CD4-positive, alpha-beta T cell treated with Interleukin-21 for 1 hour (primary cell): ENCODE data around the gene FBXW4.

Experiments
- DNase-seq: peaks from one replicate; pipeline ENCODE4 v3.0.0-alpha.2; 2020

Gene FBXW4

DNA sequence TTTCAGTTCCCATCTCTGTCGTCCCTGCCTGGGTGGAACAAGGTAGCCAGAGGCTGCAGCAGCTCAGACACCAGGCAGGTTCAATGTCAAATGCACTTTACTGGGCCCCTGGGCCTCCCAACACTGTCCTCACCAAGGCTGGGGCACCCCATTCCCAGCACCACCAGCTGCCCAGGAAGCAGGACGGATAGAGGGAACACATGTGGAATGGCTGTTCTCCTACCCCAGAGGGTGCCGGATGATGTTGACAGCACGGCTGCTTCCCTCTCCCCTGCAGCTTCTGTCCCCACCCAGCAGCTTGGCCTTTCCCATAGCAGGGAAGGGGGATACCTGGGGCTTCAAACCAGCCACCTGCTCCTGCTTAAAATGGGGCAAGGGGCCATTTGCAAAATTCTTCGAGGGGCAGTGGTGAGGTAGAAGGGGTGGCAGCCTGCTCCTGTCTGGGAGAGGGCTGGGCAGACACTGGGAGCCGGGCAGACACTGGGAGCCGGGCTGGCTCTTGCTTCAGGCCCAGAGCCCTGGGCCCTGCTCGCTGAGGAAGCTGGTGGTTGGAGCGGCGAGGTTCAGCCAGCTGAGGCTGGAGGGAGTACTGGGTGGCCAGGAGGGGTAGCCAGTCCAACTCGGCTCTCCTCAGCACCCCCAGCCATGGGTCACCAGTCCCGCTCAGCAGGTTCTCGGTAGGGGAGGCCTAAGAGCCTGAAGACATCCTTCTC lies 116.0 kb downstream of the FBXW4 start:
- no peak for DNase-seq

- no peak for DNase-seq
These were observed 116.8 kb downstream of the FBXW4 start for GRCh38 chr10:101578192-101578591.

DNA sequence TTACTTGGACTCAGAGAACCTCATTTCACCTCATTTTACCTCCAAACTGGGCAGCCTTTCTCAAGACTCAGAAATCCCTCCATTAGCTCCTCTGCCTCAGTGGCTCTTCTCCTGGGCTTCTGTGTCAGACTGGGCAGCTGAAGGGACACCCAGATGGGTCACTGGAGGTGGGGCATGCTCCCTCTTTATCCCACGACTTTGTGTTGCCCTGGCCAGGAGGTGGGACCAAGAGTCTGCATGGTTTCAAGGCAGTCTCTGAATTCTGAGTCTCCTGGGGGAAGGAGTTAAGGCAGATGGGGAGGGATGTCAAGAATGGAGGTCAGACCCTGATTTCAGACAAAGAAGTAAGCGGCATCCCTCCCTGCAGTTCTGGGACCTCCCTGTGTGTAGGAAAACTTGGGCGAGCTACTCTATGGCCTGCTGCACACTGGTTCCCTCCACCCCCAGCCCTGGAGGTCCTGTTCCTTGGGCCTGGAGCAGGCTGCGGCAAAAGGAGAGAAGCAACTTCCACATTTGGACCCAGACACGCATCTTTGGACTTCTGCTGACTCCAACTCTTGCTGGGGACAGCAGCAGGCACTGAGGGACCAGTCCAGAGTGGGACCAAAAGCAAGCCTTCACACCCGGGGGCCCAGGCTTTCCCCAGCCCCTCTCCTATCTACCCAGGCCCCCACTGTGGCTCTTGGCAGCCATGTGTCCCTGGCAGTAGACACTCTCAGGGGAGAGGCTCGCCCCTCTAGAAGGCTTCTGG lies 117.7 kb downstream of the FBXW4 start:
- no peak for DNase-seq

- no peak for DNase-seq
These were observed 118.6 kb downstream of the FBXW4 start for GRCh38 chr10:101576211-101576863.

DNA sequence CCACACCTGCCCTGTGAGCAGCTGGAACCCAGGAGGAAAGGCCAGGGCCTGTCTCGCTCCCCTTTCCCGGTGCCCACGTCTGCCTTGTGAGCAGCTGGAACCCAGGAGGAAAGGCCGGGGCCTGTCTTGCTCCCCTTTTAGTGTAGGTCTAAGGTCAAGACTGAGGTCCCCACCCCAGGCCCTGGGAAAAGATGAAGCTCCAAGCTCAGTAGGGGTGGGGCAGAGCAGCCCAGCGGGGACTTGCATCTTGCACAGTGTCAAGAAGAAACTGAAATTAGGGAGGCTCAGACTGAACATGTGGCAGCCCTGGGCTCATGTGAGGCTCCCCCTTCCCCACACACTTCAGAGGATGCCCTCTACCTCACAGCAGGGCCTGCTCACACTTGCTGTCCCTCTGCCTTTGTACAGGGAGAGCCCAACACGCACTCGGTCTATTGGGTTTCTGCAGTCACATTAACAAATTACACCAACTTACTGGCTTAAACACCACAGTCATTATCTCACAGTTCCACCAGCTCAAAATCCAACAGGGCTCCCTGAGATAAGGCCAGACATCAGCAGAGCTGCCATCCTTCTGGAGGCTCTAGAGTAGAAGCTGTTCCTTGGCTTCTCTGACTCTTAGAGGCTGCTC lies 119.3 kb downstream of the FBXW4 start:
- no peak for DNase-seq

DNA sequence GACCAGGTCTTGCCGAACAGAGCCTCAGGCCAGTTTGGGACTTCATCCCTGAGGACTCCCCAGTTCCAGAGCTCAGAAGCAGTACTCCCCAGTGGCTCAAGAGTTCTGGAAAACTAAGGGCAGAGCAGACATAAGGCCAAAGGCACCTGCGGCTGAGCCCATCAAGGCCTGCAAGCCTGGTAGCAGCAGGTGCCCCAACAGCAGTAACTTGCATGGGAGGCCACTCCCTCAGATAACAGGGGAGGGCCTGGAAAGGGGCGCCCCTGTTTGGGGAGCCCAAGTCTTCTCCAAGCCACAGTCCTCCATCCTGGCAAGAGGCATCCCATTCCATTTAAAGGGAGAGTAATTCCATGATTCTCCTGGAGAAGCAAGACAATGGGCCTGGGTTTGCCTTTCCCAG lies 119.9 kb downstream of the FBXW4 start:
- DNase-seq = no peak

- no peak for DNase-seq
These were observed 120.9 kb downstream of the FBXW4 start for GRCh38 chr10:101573885-101574753.

- no peak for DNase-seq
These were observed 122.2 kb downstream of the FBXW4 start for GRCh38 chr10:101572785-101573184.

GRCh38 chr10:101572126-101572525 lies 122.8 kb downstream of the FBXW4 start:
- no peak for DNase-seq

DNA sequence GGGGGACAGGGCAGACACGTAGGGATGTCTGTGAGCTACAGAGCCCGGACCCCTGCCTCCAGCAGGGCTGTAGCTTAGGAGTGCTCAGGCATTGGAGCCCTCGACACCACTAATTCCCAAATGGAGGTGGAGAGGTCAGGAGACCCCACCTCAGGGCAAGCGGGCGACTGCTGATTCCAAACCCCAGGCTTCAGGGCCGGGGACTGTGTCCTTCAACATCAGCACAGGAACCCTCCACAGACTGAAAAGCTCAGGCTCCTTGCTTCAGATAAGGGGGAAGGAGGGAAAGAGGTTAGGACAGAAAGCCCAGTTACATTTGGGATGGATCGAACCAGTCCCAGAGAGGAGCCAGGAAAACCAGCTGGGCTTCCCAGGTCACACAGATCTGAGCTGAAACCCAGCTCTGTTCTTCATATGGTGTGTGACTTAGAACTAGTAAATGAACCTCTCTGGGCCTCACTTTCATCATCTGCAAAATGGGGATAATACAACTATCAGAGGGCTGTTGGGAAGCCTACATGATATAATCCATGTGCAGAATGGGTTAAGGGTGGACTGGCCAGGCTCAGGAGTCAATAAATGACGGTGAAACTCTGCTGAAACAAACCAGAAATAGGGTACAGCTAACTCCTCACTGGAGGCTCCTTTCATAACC lies 123.6 kb downstream of the FBXW4 start:
- no peak for DNase-seq

DNA sequence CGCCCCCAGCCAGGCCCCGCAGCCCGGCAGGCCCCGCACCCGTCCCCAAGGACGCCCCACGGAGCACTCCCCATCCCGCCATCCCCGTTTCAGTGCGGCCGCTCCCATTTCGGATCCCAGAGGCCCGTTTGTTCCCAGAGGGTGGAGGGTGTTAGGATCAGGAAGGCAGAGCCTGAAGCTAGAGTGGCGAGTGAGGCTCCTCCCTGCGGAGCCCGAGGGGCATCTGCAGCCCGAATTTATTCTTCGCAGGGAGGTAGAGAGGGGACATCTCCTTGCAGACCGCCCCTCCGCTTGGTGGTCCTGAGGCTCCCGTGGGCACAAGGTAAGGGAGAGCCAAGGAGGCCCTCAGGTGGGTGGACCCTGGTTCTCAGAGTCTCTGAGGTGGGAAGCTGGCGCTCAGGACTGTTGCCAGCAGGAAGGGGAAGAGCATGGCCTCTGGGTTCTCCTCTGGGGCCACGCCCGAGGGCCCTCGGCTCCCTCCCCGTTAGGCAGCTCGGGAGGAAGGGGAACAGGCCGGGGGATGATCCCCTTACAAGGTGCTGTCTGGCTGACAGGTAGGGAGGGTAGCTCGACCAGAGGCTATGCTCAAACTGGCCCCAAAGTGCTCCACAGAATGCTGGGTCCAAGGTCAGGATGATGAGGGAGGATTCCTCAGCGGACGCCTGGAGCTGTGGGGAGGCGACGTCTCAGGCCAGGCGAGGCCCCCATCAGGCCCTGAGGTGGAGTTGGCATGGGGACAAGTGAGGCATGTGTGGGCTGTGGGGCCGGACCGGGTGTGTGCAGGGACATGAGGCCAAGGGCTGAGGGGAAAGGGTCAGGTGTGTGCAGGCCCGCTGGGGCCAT lies 124.3 kb downstream of the FBXW4 start:
- DNase-seq = no peak

GRCh38 chr10:101569622-101570427 lies 125.1 kb downstream of the FBXW4 start:
- DNase-seq = peak; percentile 75

DNA sequence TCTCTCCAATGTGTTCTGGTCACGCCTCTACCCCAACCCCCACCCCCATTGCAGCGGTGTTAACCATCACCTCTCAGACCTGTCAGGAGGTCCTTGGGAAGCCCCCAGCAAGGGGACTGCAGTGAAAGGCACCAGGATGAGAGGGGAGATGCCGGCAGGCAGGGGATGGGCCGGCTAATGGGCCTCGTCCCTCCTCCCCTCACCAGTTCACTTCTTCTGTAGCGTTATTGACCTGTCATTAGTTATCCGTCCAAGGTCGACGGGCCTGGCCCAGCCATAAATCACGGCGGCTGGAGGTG lies 125.7 kb downstream of the FBXW4 start:
- DNase-seq = no peak

- DNase-seq = no peak
These were observed 126.8 kb downstream of the FBXW4 start for GRCh38 chr10:101568054-101568745.

DNA sequence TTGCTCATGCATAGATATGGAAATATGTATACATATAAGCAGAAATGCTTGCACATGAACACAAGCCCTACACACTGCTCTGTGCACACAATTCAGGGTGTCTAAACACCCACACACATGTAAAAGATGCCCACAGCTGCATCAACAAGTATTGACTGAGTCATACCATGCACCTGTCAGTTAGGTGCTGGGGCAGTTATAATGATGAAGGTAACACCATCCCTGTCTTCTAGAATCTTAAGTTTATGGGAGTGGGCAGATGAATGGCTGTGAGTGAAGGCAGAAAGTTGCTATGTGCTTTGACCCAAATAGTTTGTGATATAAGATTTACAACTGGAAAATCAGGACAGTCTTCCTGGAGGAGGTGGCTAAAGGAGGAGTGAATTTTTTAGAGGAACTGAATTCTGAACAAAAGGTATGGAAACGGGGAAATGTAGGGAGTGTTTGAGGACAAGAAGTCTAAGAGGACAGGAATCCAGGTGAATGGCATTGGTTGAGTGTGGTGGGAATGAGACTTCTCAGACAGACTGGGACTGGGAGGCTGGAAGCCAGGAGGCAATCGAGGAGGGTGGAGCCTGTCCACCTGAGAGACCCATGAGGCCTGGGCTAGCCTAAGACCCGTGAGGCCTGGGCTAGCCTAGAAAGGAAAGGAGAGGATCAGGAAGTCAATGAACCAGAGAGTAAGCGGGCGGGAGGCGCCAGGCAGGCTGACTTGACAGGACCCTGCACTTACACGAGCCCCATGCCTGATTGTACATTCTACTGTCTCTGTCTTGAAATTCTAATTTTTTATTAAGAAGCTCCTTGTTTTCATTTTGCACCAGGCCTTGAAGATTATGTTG lies 127.6 kb downstream of the FBXW4 start:
- DNase-seq = no peak

DNA sequence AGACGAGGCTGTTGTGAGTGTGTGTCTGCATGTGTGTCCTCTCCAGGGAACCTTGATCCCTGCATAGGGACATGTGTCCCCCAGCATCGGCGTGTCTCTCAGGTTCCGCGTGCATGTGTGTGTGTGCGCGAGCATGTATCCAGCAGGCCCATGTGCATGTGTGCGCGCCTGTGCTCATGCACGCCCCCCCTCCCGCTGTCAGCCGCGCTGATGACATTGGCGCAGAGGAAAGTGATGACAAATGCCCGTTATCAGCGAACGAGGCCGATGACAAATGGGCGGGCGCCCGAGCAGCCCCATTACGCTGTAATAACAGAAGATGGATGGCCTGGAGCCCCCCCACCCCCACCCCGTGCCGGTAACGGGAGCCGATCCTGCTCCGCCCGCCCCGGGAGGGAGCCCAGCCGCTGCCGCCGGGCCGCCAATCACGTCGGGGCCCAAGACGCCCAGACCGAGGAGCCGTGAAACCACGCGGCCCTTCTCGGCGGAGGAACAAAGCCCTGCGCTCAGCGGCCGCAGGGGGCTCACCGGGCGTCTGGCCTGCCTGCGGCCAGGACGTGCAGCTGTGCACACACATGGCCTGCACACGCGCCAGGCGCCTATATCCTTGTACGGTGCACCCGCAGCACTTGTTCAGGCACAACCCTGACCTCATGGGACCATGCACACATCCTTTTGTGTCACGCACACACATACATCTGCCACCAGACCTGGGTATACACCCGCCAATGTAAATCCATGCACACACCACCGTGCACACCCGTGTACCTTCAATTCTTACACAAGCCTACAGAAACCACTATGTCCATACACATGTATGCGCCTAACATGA lies 128.4 kb downstream of the FBXW4 start:
- DNase-seq = no peak

- no peak for DNase-seq
These were observed 129.0 kb downstream of the FBXW4 start for GRCh38 chr10:101565936-101566332.

- no peak for DNase-seq
These were observed 129.5 kb downstream of the FBXW4 start for GRCh38 chr10:101565370-101565900.
